Fibroblast of lung (primary cell): ENCODE measurements around the gene CCDC142.

ENCODE experiments used
- CTCF ChIP-seq, 2 donors: IDR thresholded peaks in 1 of 2; conservative IDR thresholded peaks in 1 of 2; 1 replicate in 1 of 2; 2 replicates in 1 of 2; pipeline ENCODE4 v1.5.1; 2011 to 2012; ENCODE audit warnings: low read length in 2 of 2, control low read depth in 1 of 2, inconsistent platforms in 1 of 2, low read depth in 1 of 2, mild to moderate bottlenecking in 1 of 2
- EZH2 ChIP-seq: IDR thresholded peaks from 2 replicates; pipeline ENCODE4 v1.5.1; 2012; ENCODE audit warnings: low read length, control low read depth, mild to moderate bottlenecking; ENCODE audit errors: missing control alignments

DNA sequence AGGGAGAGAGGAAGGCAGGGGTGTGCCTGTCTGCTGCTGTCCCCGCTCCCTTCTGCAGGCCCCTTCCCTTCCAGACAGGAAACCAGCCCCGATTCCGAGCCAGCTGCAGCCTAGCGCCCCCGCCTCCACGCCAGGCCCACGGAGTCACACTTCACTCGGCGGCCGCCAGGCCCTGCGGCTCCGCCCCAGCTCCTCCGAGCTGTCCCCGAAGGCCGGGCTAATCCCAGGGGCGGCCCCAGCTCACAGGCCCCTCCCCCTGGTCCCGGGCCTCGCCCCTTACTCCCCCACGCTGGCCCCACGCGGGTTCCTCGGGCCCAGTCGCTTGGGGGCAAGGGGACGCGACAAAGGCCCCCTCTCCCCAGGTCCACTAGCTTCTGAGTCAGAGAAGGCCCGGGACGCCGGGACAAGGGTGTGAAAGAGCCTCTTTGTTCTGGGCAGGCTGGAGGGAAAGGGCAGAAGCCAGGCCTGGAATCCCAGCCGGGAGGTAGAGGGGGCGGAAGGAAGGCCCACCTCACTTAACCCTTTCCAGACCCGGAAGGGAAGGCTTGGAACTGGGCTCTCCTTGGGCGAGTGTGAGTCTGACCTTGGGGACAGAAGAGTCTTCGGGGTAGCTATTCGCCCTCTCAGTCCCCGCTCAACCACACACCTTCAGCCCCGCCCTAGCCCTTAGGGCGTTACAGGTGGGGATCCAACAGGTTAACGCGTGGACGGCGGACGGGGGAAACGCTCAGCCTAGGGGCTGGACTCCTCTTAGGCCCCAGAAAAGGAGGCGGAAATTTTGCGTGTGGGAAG lies 42.2 kb downstream of the CCDC142 start:
- peak; percentile 1 to 25 for TF ChIP-seq CTCF (conservative IDR thresholded peaks at IDR 0.05 in 1 of 2, IDR thresholded peaks at IDR 0.05 in 1 of 2; ENCODE audit: low read depth in 1 of 2, low read length in 2 of 2)
- TF ChIP-seq EZH2, result no peak
